Measurements from ENCODE around the gene LARP1B.

GRCh38 chr4:128161138-128161537, 100.0 kb downstream of the LARP1B start:
- TF ChIP-seq CHAMP1 (IDR thresholded peaks at IDR 0.05) (no peak), POLR2A (conservative IDR thresholded peaks at IDR 0.05) (no peak), BRF1 (IDR thresholded peaks at IDR 0.05; ENCODE audit: borderline replicate concordance, extremely low read depth, insufficient read length) (no peak), POLR2G (IDR thresholded peaks at IDR 0.05; ENCODE audit: low read depth, low read length) (no peak), HCFC1 (IDR thresholded peaks at IDR 0.05; ENCODE audit: low read depth, low read length) (no peak)
- TF ChIP-seq, protein P1, sequence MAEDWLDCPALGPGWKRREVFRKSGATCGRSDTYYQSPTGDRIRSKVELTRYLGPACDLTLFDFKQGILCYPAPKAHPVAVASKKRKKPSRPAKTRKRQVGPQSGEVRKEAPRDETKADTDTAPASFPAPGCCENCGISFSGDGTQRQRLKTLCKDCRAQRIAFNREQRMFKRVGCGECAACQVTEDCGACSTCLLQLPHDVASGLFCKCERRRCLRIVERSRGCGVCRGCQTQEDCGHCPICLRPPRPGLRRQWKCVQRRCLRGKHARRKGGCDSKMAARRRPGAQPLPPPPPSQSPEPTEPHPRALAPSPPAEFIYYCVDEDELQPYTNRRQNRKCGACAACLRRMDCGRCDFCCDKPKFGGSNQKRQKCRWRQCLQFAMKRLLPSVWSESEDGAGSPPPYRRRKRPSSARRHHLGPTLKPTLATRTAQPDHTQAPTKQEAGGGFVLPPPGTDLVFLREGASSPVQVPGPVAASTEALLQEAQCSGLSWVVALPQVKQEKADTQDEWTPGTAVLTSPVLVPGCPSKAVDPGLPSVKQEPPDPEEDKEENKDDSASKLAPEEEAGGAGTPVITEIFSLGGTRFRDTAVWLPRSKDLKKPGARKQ (CRISPR knock-in tag; IDR thresholded peaks at IDR 0.05): no peak
